Vagina (tissue), 2 donors: Measurements from ENCODE around the gene TMEM132C.

ENCODE experiments used
- POLR2AphosphoS5 ChIP-seq, 2 donors: sonication (generic); formaldehyde crosslinking; IDR thresholded peaks; one replicate each; pipeline ENCODE4 v1.9.0; 2017; ENCODE audit warnings: antibody characterized with exemption in 2 of 2, mild to moderate bottlenecking in 2 of 2, low read depth in 1 of 2; ENCODE audit not compliant: insufficient read depth in 1 of 2
- TF ChIP-seq, protein P1 (sequence below), 3 experiments: fragments of 450-650 bp in 2 of 3; fragments of 200-600 bp in 1 of 3; sonication (generic) in 1 of 3; IDR thresholded peaks; one replicate each; pipeline ENCODE4 v1.5.1; 2017 to 2019; ENCODE audit warnings: antibody characterized with exemption in 3 of 3, mild to moderate bottlenecking in 2 of 3, moderate library complexity in 2 of 3

DNA sequence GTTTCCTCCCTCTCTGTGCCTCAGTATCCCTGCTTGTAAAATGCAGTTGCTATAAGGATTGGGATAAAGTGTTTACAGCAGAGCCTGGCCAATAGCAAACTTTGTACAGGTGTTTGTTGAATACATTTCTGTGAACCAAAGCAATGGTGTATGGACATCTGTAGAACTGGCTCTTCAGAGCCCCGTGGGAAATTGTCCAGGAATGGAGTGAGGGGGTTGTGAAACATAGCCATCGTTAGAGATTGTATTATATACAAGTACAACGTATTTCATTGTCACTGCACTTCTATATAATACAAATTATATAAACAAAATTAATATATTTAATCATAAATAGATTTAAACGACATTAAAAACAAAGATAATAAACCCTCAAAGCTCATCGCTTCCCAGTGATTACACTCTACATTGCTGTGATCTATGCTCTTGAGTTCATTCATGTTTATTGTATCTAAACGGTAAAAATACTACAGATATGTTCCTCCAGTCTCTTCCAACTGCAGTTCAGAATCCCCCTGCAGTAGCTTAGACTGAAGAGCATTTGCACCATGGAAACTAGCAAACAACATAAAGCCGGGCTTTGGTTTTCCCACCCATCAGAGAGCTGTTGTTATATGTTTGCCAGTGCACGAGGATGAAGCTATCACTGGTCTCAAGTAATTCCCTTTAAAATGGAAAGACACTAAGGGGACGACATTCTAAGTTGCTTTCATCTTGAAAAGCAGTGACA lies 216.7 kb downstream of the TMEM132C start:
- TF ChIP-seq POLR2AphosphoS5 (IDR thresholded peaks at IDR 0.05; ENCODE audit: insufficient read depth in 1 of 2, low read depth in 1 of 2): no peak
- TF ChIP-seq, protein P1, sequence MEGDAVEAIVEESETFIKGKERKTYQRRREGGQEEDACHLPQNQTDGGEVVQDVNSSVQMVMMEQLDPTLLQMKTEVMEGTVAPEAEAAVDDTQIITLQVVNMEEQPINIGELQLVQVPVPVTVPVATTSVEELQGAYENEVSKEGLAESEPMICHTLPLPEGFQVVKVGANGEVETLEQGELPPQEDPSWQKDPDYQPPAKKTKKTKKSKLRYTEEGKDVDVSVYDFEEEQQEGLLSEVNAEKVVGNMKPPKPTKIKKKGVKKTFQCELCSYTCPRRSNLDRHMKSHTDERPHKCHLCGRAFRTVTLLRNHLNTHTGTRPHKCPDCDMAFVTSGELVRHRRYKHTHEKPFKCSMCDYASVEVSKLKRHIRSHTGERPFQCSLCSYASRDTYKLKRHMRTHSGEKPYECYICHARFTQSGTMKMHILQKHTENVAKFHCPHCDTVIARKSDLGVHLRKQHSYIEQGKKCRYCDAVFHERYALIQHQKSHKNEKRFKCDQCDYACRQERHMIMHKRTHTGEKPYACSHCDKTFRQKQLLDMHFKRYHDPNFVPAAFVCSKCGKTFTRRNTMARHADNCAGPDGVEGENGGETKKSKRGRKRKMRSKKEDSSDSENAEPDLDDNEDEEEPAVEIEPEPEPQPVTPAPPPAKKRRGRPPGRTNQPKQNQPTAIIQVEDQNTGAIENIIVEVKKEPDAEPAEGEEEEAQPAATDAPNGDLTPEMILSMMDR (IDR thresholded peaks at IDR 0.05): no peak
